HEK293 (cell line): Measurements from ENCODE around the gene TRMT112.

ENCODE experiments used
- MYNN ChIP-seq: fragments of 450-650 bp; formaldehyde crosslinking; IDR thresholded peaks from 2 replicates; pipeline ENCODE4 v1.5.1; 2016; ENCODE audit warnings: missing biosample characterization, missing genetic modification characterization, borderline replicate concordance
- SP2 ChIP-seq: fragments of 450-650 bp; formaldehyde crosslinking; IDR thresholded peaks from 2 replicates; pipeline ENCODE4 v1.5.1; 2016; ENCODE audit warnings: missing biosample characterization, missing genetic modification characterization
- YY1 ChIP-seq: fragments of 450-650 bp; formaldehyde crosslinking; IDR thresholded peaks from 2 replicates; pipeline ENCODE4 v1.5.1; 2018; ENCODE audit warnings: missing biosample characterization, missing genetic modification characterization
- ZBTB17 ChIP-seq: fragments of 450-650 bp; formaldehyde crosslinking; IDR thresholded peaks from 2 replicates; pipeline ENCODE4 v1.5.1; 2016; ENCODE audit warnings: missing biosample characterization, missing genetic modification characterization
- ZNF133 ChIP-seq: fragments of 450-650 bp; formaldehyde crosslinking; IDR thresholded peaks from 2 replicates; pipeline ENCODE4 v1.5.1; 2016; ENCODE audit warnings: missing biosample characterization, missing genetic modification characterization
- ZNF239 ChIP-seq: fragments of 450-650 bp; formaldehyde crosslinking; IDR thresholded peaks from 2 replicates; pipeline ENCODE4 v1.5.1; 2016; ENCODE audit warnings: missing biosample characterization, missing genetic modification characterization
- ZNF341 ChIP-seq: fragments of 450-650 bp; formaldehyde crosslinking; IDR thresholded peaks from 2 replicates; pipeline ENCODE4; 2016; ENCODE audit warnings: low read depth, missing biosample characterization, missing genetic modification characterization
- ZNF426 ChIP-seq: fragments of 450-650 bp; formaldehyde crosslinking; IDR thresholded peaks from 2 replicates; pipeline ENCODE4 v1.5.1; 2017; ENCODE audit warnings: missing biosample characterization, missing genetic modification characterization, mild to moderate bottlenecking, inconsistent platforms, moderate library complexity
- ZNF521 ChIP-seq: fragments of 450-650 bp; formaldehyde crosslinking; IDR thresholded peaks from 2 replicates; pipeline ENCODE4 v1.5.1; 2017; ENCODE audit warnings: missing biosample characterization, mild to moderate bottlenecking, missing genetic modification characterization
- ZNF560 ChIP-seq: fragments of 450-650 bp; formaldehyde crosslinking; IDR thresholded peaks from 2 replicates; pipeline ENCODE4 v1.5.1; 2017; ENCODE audit warnings: missing biosample characterization, missing genetic modification characterization, borderline replicate concordance
- ZNF610 ChIP-seq: fragments of 450-650 bp; formaldehyde crosslinking; IDR thresholded peaks from 2 replicates; pipeline ENCODE4 v1.5.1; 2016; ENCODE audit warnings: missing biosample characterization, missing genetic modification characterization, borderline replicate concordance
- ZNF623 ChIP-seq: fragments of 450-650 bp; formaldehyde crosslinking; IDR thresholded peaks from 2 replicates; pipeline ENCODE4 v1.5.1; 2016; ENCODE audit warnings: missing biosample characterization, missing genetic modification characterization
- ZNF768 ChIP-seq: fragments of 450-650 bp; formaldehyde crosslinking; IDR thresholded peaks from 2 replicates; pipeline ENCODE4 v1.5.1; 2018; ENCODE audit warnings: missing biosample characterization, mild to moderate bottlenecking, missing genetic modification characterization
- ZNF830 ChIP-seq: fragments of 450-650 bp; IDR thresholded peaks from 2 replicates; pipeline ENCODE4 v1.5.0; 2018; ENCODE audit warnings: missing biosample characterization, missing genetic modification characterization, low read depth, mild to moderate bottlenecking, moderate library complexity
- ZSCAN23 ChIP-seq: fragments of 450-650 bp; formaldehyde crosslinking; IDR thresholded peaks from 2 replicates; pipeline ENCODE4 v1.5.1; 2016; ENCODE audit warnings: missing biosample characterization, missing genetic modification characterization
- TF ChIP-seq, protein P1 (sequence below): fragments of 450-650 bp; formaldehyde crosslinking; IDR thresholded peaks from 2 replicates; pipeline ENCODE4 v1.5.1; 2017; ENCODE audit warnings: missing biosample characterization, missing genetic modification characterization
- TF ChIP-seq, protein P2 (sequence below): sonication (generic); formaldehyde crosslinking; IDR thresholded peaks from 2 replicates; pipeline ENCODE4 v1.8.1; 2022; ENCODE audit warnings: mild to moderate bottlenecking, moderate library complexity, missing genetic modification reagents
- TF ChIP-seq, protein P3 (sequence below): fragments of 450-650 bp; formaldehyde crosslinking; IDR thresholded peaks from 2 replicates; pipeline ENCODE4 v1.5.1; 2016; ENCODE audit warnings: missing biosample characterization, missing genetic modification characterization, low read depth
- TF ChIP-seq, protein P4 (sequence below): fragments of 450-650 bp; formaldehyde crosslinking; IDR thresholded peaks from 2 replicates; pipeline ENCODE4 v1.5.1; 2016; ENCODE audit warnings: missing biosample characterization, missing genetic modification characterization
- TF ChIP-seq, protein P5 (sequence below): fragments of 450-650 bp; formaldehyde crosslinking; IDR thresholded peaks from 2 replicates; pipeline ENCODE4 v1.5.1; 2016; ENCODE audit warnings: missing biosample characterization, missing genetic modification characterization
- TF ChIP-seq, protein P6 (sequence below): fragments of 450-650 bp; formaldehyde crosslinking; conservative IDR thresholded peaks from 2 replicates; pipeline ENCODE4 v1.5.1; 2016; ENCODE audit warnings: low read depth, missing biosample characterization, missing genetic modification characterization
- TF ChIP-seq, protein P7 (sequence below): fragments of 450-650 bp; formaldehyde crosslinking; IDR thresholded peaks from 2 replicates; pipeline ENCODE4 v1.5.1; 2016; ENCODE audit warnings: missing biosample characterization, missing genetic modification characterization, borderline replicate concordance

TRMT112 gene

DNA sequence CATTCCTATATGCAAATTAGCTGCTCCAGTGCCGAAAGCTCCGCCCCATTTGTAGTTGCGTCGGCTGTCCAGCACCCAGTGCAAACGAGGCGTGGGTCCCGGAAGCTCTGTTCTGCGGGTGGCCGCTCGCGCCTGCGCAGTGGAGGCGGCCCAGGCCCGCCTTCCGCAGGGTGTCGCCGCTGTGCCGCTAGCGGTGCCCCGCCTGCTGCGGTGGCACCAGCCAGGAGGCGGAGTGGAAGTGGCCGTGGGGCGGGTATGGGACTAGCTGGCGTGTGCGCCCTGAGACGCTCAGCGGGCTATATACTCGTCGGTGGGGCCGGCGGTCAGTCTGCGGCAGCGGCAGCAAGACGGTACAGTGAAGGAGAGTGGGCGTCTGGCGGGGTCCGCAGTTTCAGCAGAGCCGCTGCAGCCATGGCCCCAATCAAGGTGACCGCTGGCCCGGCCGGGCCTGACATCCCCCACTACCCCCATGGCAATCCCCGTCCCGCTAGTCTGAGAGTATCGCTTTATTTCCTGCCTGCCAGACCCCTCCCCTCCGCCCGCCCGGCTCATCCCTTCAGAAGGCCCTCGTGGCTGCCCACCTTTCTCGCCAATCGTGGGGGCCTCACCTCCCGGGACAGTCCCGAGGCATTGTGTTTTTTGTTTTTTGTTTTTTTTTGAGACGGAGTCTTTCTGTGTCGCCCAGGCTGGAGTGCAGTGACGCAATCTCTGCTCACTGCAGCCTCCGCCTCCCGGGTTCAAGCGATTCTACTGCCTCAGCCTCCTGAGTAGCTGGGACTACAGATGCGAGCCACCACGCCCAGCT, 804 bp upstream of the TRMT112 start, which contains the start of gene PRDX5 (continued):
- TF ChIP-seq, protein P1, sequence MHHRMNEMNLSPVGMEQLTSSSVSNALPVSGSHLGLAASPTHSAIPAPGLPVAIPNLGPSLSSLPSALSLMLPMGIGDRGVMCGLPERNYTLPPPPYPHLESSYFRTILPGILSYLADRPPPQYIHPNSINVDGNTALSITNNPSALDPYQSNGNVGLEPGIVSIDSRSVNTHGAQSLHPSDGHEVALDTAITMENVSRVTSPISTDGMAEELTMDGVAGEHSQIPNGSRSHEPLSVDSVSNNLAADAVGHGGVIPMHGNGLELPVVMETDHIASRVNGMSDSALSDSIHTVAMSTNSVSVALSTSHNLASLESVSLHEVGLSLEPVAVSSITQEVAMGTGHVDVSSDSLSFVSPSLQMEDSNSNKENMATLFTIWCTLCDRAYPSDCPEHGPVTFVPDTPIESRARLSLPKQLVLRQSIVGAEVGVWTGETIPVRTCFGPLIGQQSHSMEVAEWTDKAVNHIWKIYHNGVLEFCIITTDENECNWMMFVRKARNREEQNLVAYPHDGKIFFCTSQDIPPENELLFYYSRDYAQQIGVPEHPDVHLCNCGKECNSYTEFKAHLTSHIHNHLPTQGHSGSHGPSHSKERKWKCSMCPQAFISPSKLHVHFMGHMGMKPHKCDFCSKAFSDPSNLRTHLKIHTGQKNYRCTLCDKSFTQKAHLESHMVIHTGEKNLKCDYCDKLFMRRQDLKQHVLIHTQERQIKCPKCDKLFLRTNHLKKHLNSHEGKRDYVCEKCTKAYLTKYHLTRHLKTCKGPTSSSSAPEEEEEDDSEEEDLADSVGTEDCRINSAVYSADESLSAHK (tag by site-specific recombination), result no peak; the same call in 1 of the 2 replicates
- TF ChIP-seq, protein P2, sequence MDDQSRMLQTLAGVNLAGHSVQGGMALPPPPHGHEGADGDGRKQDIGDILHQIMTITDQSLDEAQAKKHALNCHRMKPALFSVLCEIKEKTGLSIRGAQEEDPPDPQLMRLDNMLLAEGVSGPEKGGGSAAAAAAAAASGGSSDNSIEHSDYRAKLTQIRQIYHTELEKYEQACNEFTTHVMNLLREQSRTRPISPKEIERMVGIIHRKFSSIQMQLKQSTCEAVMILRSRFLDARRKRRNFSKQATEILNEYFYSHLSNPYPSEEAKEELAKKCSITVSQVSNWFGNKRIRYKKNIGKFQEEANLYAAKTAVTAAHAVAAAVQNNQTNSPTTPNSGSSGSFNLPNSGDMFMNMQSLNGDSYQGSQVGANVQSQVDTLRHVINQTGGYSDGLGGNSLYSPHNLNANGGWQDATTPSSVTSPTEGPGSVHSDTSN (CRISPR knock-in tag), result peak; percentile 78
- TF ChIP-seq, protein P3, sequence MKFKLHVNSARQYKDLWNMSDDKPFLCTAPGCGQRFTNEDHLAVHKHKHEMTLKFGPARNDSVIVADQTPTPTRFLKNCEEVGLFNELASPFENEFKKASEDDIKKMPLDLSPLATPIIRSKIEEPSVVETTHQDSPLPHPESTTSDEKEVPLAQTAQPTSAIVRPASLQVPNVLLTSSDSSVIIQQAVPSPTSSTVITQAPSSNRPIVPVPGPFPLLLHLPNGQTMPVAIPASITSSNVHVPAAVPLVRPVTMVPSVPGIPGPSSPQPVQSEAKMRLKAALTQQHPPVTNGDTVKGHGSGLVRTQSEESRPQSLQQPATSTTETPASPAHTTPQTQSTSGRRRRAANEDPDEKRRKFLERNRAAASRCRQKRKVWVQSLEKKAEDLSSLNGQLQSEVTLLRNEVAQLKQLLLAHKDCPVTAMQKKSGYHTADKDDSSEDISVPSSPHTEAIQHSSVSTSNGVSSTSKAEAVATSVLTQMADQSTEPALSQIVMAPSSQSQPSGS (tag by site-specific recombination), result peak; percentile 73
- TF ChIP-seq MYNN (tag by site-specific recombination) (no peak), ZNF133 (tag by site-specific recombination) (no peak), ZNF560 (tag by site-specific recombination) (no peak), ZNF426 (no peak), ZNF521 (tag by site-specific recombination) (no peak), ZNF341 (tag by site-specific recombination) (peak; percentile 98), ZBTB17 (peak; percentile 17; the same call in 1 of the 2 replicates), ZSCAN23 (tag by site-specific recombination) (no peak), YY1 (tag by site-specific recombination) (no peak), ZNF239 (tag by site-specific recombination) (no peak), ZNF830 (tag by site-specific recombination) (no peak), SP2 (peak; percentile 82), ZNF623 (tag by site-specific recombination) (no peak), ZNF610 (tag by site-specific recombination) (no peak), ZNF768 (tag by site-specific recombination) (no peak)
- TF ChIP-seq, protein P4, sequence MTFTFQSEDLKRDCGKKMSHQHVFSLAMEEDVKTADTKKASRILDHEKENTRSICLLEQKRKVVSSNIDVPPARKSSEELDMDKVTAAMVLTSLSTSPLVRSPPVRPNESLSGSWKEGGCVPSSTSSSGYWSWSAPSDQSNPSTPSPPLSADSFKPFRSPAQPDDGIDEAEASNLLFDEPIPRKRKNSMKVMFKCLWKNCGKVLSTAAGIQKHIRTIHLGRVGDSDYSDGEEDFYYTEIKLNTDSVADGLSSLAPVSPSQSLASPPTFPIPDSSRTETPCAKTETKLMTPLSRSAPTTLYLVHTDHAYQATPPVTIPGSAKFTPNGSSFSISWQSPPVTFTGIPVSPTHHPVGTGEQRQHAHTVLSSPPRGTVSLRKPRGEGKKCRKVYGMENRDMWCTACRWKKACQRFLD (tag by site-specific recombination), result no peak
- TF ChIP-seq, protein P5, sequence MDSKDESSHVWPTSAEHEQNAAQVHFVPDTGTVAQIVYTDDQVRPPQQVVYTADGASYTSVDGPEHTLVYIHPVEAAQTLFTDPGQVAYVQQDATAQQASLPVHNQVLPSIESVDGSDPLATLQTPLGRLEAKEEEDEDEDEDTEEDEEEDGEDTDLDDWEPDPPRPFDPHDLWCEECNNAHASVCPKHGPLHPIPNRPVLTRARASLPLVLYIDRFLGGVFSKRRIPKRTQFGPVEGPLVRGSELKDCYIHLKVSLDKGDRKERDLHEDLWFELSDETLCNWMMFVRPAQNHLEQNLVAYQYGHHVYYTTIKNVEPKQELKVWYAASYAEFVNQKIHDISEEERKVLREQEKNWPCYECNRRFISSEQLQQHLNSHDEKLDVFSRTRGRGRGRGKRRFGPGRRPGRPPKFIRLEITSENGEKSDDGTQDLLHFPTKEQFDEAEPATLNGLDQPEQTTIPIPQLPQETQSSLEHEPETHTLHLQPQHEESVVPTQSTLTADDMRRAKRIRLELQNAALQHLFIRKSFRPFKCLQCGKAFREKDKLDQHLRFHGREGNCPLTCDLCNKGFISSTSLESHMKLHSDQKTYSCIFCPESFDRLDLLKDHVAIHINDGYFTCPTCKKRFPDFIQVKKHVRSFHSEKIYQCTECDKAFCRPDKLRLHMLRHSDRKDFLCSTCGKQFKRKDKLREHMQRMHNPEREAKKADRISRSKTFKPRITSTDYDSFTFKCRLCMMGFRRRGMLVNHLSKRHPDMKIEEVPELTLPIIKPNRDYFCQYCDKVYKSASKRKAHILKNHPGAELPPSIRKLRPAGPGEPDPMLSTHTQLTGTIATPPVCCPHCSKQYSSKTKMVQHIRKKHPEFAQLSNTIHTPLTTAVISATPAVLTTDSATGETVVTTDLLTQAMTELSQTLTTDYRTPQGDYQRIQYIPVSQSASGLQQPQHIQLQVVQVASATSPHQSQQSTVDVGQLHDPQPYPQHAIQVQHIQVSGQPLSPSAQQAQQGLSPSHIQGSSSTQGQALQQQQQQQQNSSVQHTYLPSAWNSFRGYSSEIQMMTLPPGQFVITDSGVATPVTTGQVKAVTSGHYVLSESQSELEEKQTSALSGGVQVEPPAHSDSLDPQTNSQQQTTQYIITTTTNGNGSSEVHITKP (tag by site-specific recombination), result peak; percentile 80
- TF ChIP-seq, protein P6, sequence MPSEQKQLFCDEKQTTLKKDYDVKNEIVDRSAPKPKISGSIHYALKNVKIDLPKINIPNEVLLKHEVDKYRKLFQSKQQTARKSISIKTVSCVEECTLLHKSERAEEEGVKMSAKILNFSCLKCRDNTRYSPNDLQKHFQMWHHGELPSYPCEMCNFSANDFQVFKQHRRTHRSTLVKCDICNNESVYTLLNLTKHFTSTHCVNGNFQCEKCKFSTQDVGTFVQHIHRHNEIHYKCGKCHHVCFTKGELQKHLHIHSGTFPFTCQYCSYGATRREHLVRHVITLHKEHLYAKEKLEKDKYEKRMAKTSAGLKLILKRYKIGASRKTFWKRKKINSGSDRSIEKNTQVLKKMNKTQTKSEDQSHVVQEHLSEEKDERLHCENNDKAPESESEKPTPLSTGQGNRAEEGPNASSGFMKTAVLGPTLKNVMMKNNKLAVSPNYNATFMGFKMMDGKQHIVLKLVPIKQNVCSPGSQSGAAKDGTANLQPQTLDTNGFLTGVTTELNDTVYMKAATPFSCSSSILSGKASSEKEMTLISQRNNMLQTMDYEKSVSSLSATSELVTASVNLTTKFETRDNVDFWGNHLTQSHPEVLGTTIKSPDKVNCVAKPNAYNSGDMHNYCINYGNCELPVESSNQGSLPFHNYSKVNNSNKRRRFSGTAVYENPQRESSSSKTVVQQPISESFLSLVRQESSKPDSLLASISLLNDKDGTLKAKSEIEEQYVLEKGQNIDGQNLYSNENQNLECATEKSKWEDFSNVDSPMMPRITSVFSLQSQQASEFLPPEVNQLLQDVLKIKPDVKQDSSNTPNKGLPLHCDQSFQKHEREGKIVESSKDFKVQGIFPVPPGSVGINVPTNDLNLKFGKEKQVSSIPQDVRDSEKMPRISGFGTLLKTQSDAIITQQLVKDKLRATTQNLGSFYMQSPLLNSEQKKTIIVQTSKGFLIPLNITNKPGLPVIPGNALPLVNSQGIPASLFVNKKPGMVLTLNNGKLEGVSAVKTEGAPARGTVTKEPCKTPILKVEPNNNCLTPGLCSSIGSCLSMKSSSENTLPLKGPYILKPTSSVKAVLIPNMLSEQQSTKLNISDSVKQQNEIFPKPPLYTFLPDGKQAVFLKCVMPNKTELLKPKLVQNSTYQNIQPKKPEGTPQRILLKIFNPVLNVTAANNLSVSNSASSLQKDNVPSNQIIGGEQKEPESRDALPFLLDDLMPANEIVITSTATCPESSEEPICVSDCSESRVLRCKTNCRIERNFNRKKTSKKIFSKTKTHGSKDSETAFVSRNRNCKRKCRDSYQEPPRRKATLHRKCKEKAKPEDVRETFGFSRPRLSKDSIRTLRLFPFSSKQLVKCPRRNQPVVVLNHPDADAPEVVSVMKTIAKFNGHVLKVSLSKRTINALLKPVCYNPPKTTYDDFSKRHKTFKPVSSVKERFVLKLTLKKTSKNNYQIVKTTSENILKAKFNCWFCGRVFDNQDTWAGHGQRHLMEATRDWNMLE, result no peak
- TF ChIP-seq, protein P7, sequence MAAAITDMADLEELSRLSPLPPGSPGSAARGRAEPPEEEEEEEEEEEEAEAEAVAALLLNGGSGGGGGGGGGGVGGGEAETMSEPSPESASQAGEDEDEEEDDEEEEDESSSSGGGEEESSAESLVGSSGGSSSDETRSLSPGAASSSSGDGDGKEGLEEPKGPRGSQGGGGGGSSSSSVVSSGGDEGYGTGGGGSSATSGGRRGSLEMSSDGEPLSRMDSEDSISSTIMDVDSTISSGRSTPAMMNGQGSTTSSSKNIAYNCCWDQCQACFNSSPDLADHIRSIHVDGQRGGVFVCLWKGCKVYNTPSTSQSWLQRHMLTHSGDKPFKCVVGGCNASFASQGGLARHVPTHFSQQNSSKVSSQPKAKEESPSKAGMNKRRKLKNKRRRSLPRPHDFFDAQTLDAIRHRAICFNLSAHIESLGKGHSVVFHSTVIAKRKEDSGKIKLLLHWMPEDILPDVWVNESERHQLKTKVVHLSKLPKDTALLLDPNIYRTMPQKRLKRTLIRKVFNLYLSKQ (tag by site-specific recombination), result no peak
